IMR-90 (cell line): ENCODE measurements around the gene SUGP2. TPM values are rescaled to one million over a fixed set of nuclear protein-coding genes. Genes with fewer than 3 reads are reported as not detected.
A peak's percentile ranks its signal among the peaks of the same experiment; 100 is the strongest.

Experiments
- ATAC-seq: fragments of 200-7000 bp; cut with Tn5 transposase; 2 replicates; pipeline ENCODE4 v1.9.1; 2020; ENCODE audit warnings: low read depth, mild to moderate bottlenecking, moderate library complexity
- BruUV-seq: library from RNA; stranded (reverse); fragments of 400-500 nt; replicated peaks from 2 replicates; lab custom pipeline; 2021; lab: Mats Ljungman, UMichigan
- CTCF ChIA-PET: fragments of 300-600 bp; formaldehyde crosslinking; extraction: SDS; loops from one replicate; lab custom pipeline; 2021; ENCODE audit warnings: antibody characterized with exemption; lab: Yijun Ruan, JAX
- POLR2A ChIA-PET: fragments of 300-600 bp; sonication (Branson Sonifier 250); formaldehyde crosslinking; loops from one replicate; lab custom pipeline; 2022; ENCODE audit warnings: antibody characterized with exemption; ENCODE audit not compliant: unreplicated experiment; lab: Charles Lee
- DNase-seq: peaks from one replicate; pipeline ENCODE4 v3.0.0; 2013
- H2AFZ ChIP-seq: replicated peaks from 2 replicates; pipeline ENCODE3; 2013; ENCODE audit warnings: low read length, mild to moderate bottlenecking; ENCODE audit not compliant: poor library complexity
- H2AK5ac ChIP-seq: 2 replicates; pipeline ENCODE4 v1.6.1; 2013; ENCODE audit warnings: low read depth, low read length, inconsistent platforms
- H2AK9ac ChIP-seq: replicated peaks from 2 replicates; pipeline ENCODE3; 2013; ENCODE audit warnings: mild to moderate bottlenecking, low read depth, low read length, moderate library complexity; ENCODE audit not compliant: poor library complexity
- H2BK120ac ChIP-seq: 2 replicates; pipeline ENCODE4 v1.6.1; 2013; ENCODE audit warnings: low read depth, low read length, inconsistent platforms
- H2BK15ac ChIP-seq: 3 replicates; pipeline ENCODE4 v1.6.1; 2013; ENCODE audit warnings: low read depth, low read length, inconsistent platforms
- H2BK20ac ChIP-seq: 2 replicates; pipeline ENCODE4 v1.6.1; 2013; ENCODE audit warnings: low read depth, mild to moderate bottlenecking, inconsistent platforms, low read length, moderate library complexity
- H2BK5ac ChIP-seq: 2 replicates; pipeline ENCODE4 v1.6.1; 2013; ENCODE audit warnings: mild to moderate bottlenecking, low read depth, low read length, inconsistent platforms; ENCODE audit not compliant: poor library complexity, severe bottlenecking
- H3K14ac ChIP-seq: replicated peaks from 2 replicates; pipeline ENCODE4 v1.6.1; 2013; ENCODE audit warnings: low read depth, low read length, inconsistent platforms
- H3K18ac ChIP-seq: 2 replicates; pipeline ENCODE4 v1.6.1; 2013; ENCODE audit warnings: low read depth, low read length, control low read depth
- H3K23ac ChIP-seq: 2 replicates; pipeline ENCODE4 v1.6.1; 2013; ENCODE audit warnings: low read depth, low read length, inconsistent platforms
- H3K27ac ChIP-seq: 2 replicates; pipeline ENCODE4 v1.5.1; 2013; ENCODE audit warnings: mild to moderate bottlenecking, control low read depth, low read length; ENCODE audit not compliant: insufficient read depth
- H3K27me3 ChIP-seq: 2 replicates; pipeline ENCODE4 v1.6.1; 2013; ENCODE audit warnings: low read length; ENCODE audit not compliant: control insufficient read depth, insufficient read depth
- H3K36me3 ChIP-seq: 2 replicates; pipeline ENCODE4 v1.6.1; 2013; ENCODE audit warnings: low read length, mixed read lengths; ENCODE audit not compliant: control insufficient read depth, insufficient read depth
- H3K4ac ChIP-seq: 2 replicates; pipeline ENCODE4 v1.6.1; 2013; ENCODE audit warnings: low read depth, low read length, inconsistent platforms
- H3K4me1 ChIP-seq: 2 replicates; pipeline ENCODE4 v1.6.1; 2013; ENCODE audit warnings: low read length, mixed read lengths; ENCODE audit not compliant: control insufficient read depth, insufficient read depth
- H3K4me2 ChIP-seq: 2 replicates; pipeline ENCODE4 v1.6.1; 2013; ENCODE audit warnings: low read depth, mild to moderate bottlenecking, control low read depth, low read length, moderate library complexity
- H3K4me3 ChIP-seq: 2 replicates; pipeline ENCODE4 v1.5.1; 2013; ENCODE audit warnings: low read depth, mild to moderate bottlenecking, control low read depth, low read length, moderate library complexity; ENCODE audit not compliant: insufficient read depth
- H3K56ac ChIP-seq: 2 replicates; pipeline ENCODE4 v1.6.1; 2013; ENCODE audit warnings: low read length, inconsistent platforms; ENCODE audit not compliant: insufficient read depth; ENCODE audit errors: extremely low read depth
- H3K79me1 ChIP-seq, 2 experiments: 2 replicates each; pipeline ENCODE4 v1.6.1; 2013; ENCODE audit warnings: low read length in 2 of 2, inconsistent platforms in 1 of 2, low read depth in 1 of 2
- H3K9ac ChIP-seq: 2 replicates; pipeline ENCODE4 v1.6.1; 2013; ENCODE audit warnings: low read depth, low read length, control low read depth
- H3K9me1 ChIP-seq: 2 replicates; pipeline ENCODE4 v1.6.1; 2013; ENCODE audit warnings: low read length, inconsistent platforms; ENCODE audit not compliant: insufficient read depth
- H3K9me3 ChIP-seq: 2 replicates; pipeline ENCODE4 v1.6.1; 2013; ENCODE audit warnings: low read length; ENCODE audit not compliant: control insufficient read depth, insufficient read depth
- H4K20me1 ChIP-seq: 2 replicates; pipeline ENCODE4 v1.6.1; 2013; ENCODE audit warnings: low read length, inconsistent platforms; ENCODE audit not compliant: insufficient read depth
- H4K5ac ChIP-seq: 2 replicates; pipeline ENCODE4 v1.6.1; 2013; ENCODE audit warnings: mild to moderate bottlenecking, low read depth, low read length, control low read depth
- H4K8ac ChIP-seq, 2 experiments: 2 replicates each; pipeline ENCODE4 v1.6.1; 2013; ENCODE audit warnings: low read depth in 2 of 2, low read length in 2 of 2, control low read depth in 1 of 2, inconsistent platforms in 1 of 2
- H4K91ac ChIP-seq: 2 replicates; pipeline ENCODE4 v1.6.1; 2013; ENCODE audit warnings: low read depth, low read length, inconsistent platforms; ENCODE audit not compliant: insufficient read depth
- CHD1 ChIP-seq: IDR thresholded peaks from 2 replicates; pipeline ENCODE4 v1.6.1; 2012; ENCODE audit warnings: low read depth, low read length, improper control_type of control experiment
- MAZ ChIP-seq: IDR thresholded peaks from 2 replicates; pipeline ENCODE4 v1.6.1; 2012; ENCODE audit warnings: low read depth, mild to moderate bottlenecking, low read length, improper control_type of control experiment, moderate library complexity, borderline replicate concordance
- RAD21 ChIP-seq: IDR thresholded peaks from 2 replicates; pipeline ENCODE4 v1.6.1; 2012; ENCODE audit warnings: low read length, improper control_type of control experiment
- USF2 ChIP-seq: fragments of 150-350 bp; IDR thresholded peaks from 2 replicates; pipeline ENCODE4 v1.6.1; 2017; ENCODE audit warnings: mild to moderate bottlenecking, antibody characterized with exemption, low read length, low read depth
- WGBS, 2 experiments: methylation state at CpG; one replicate each; pipeline versions ENCODE4 v1.1.5 to v1.1.7; 2013; ENCODE audit warnings: missing lambda C conversion rate in 2 of 2; ENCODE audit not compliant: insufficient read length in 1 of 2; ENCODE audit errors: extremely low coverage in 2 of 2; 5-methylcytosine and 5-hydroxymethylcytosine counted together
- dilution Hi-C: fragments of 300-500 bp; cut with HindIII; formaldehyde crosslinking; loops from one replicate; pipeline ENCODE4 v1.14.3; 2018; ENCODE audit warnings: low sequenced_read_pairs; ENCODE audit not compliant: unreplicated experiment
- in situ Hi-C: fragments of 300-500 bp; cut with MboI; formaldehyde crosslinking; loops from 3 replicates; pipeline ENCODE4 v1.14.3; 2019; ENCODE audit warnings: low sequenced_read_pairs, inconsistent platforms, mixed read lengths
- intact Hi-C: fragments of 100-400 bp; cut with micrococcal nuclease; formaldehyde crosslinking; loops from 2 replicates; pipeline ENCODE4 v1.10.0; 2022
- polyA plus RNA-seq, 3 experiments: library from polyadenylated mRNA; depleted of rRNA; stranded (reverse); fragments of >200 nt; gene quantifications; 2 replicates each; pipeline ENCODE4 v1.2.3, GENCODE V29; 2012; ENCODE audit warnings: low replicate concordance in 1 of 3
- total RNA-seq: library from RNA; depleted of rRNA; stranded (reverse); fragments of >200 nt; gene quantifications from 2 replicates; pipeline ENCODE4 v1.2.3, GENCODE V29; 2012
- TF ChIP-seq, protein P1 (sequence below): conservative IDR thresholded peaks from 2 replicates; pipeline ENCODE4 v1.5.1; 2012; ENCODE audit warnings: mild to moderate bottlenecking, low read depth, low read length, improper control_type of control experiment

SUGP2 gene
- total and polyA plus RNA-seq, 2 of the 4 experiments (the other 2 are of a cell fraction): 25.8 to 69.2 TPM

GRCh38 chr19:19042732-19043280 is 9.5 kb upstream of the SUGP2 start:
- Histone ChIP-seq H3K9me3 (no peaks in the 10 kb centered on the region; the same call in 1 of the 2 replicates), H4K5ac (no peak overlapping the region), H4K20me1 (peaks cover 11% of the 10 kb centered on the region), H3K14ac (no peak overlapping the region), H3K18ac (no peak overlapping the region), H3K27ac (no peak overlapping the region), H2AK9ac (peak overlapping the region; percentile 13), H2BK5ac (no peak overlapping the region), H4K8ac (no peak overlapping the region), H3K56ac (no peak overlapping the region), H2BK120ac (no peak overlapping the region), H2AK5ac (no peak overlapping the region), H3K4ac (no peak overlapping the region), H3K23ac (no peak overlapping the region), H3K4me1 (peaks cover 4% of the 10 kb centered on the region; the same call in 1 of the 2 replicates), H3K4me3 (no peak overlapping the region), H3K4me2 (no peak overlapping the region), H2AFZ (peak overlapping the region; percentile 23), H2BK20ac (no peak overlapping the region), H3K79me1 (peaks cover 40 to 47% of the 10 kb centered on the region in 2 experiments), H4K91ac (no peak overlapping the region), H3K27me3 (no peaks in the 10 kb centered on the region), H3K36me3 (peaks cover 25% of the 10 kb centered on the region), H2BK15ac (no peak overlapping the region), H3K9me1 (peaks cover 9% of the 10 kb centered on the region), H3K9ac (no peak overlapping the region)
- no peak for ATAC-seq
- POLR2A ChIA-PET: no interaction called here
- TF ChIP-seq CHD1: no peak
- TF ChIP-seq USF2: no peak
- no peak for TF ChIP-seq RAD21
- TF ChIP-seq, protein P1, sequence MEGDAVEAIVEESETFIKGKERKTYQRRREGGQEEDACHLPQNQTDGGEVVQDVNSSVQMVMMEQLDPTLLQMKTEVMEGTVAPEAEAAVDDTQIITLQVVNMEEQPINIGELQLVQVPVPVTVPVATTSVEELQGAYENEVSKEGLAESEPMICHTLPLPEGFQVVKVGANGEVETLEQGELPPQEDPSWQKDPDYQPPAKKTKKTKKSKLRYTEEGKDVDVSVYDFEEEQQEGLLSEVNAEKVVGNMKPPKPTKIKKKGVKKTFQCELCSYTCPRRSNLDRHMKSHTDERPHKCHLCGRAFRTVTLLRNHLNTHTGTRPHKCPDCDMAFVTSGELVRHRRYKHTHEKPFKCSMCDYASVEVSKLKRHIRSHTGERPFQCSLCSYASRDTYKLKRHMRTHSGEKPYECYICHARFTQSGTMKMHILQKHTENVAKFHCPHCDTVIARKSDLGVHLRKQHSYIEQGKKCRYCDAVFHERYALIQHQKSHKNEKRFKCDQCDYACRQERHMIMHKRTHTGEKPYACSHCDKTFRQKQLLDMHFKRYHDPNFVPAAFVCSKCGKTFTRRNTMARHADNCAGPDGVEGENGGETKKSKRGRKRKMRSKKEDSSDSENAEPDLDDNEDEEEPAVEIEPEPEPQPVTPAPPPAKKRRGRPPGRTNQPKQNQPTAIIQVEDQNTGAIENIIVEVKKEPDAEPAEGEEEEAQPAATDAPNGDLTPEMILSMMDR: no peak
- no peak for TF ChIP-seq MAZ
- intact Hi-C loops: no loop called here
- dilution Hi-C loops: no loop called here
- BruUV-seq: no TSS peak
- in situ Hi-C loops: no loop called here
- 100% methylated on average over 2 of the region's 13 CpGs; no CpG with 5 or more reads in 1 of the 2 experiments for WGBS, 2 experiments
- DNase-seq: no peak
- CTCF ChIA-PET: no interaction called here
